SKM-1 (cell line): ENCODE results near the gene MDH1.
A peak's percentile ranks its signal among the peaks of the same experiment; 100 is the strongest.
"Not testable (repeated sequence)": the region's sequence is repeated elsewhere in the genome, so short reads cannot be mapped to it uniquely, and the experiment has no call there.

Experiments used
- DNase-seq: peaks from one replicate; lab custom pipeline; 2025; ENCODE audit not compliant: unreplicated experiment; lab: John Stamatoyannopoulos, UW

The MDH1 gene

GRCh38 chr2:63588385-63589147 lies at the start of gene MDH1, which contains the start of gene WDPCP:
Gene MDH1 (plus strand): TSS chr2:63588963. CDS start chr2:63589044, 81 bp downstream.
Gene WDPCP (minus strand): TSS chr2:63588477. CDS start chr2:63588271, 206 bp downstream.
- DNase-seq, result peak; percentile 98

- DNase-seq, result no peak
Measured at GRCh38 chr2:63539416-63540162, 49.2 kb upstream of the MDH1 start.

GRCh38 chr2:63544017-63544627 lies 44.6 kb upstream of the MDH1 start:
- no peak for DNase-seq

GRCh38 chr2:63545023-63545422 lies 43.7 kb upstream of the MDH1 start:
- DNase-seq, result no peak

GRCh38 chr2:63553049-63553448 lies 35.7 kb upstream of the MDH1 start:
- no peak for DNase-seq

- DNase-seq, result no peak
Measured at GRCh38 chr2:63555299-63555698, 33.5 kb upstream of the MDH1 start.

- no peak for DNase-seq
Measured at GRCh38 chr2:63555931-63556330, 32.8 kb upstream of the MDH1 start.

GRCh38 chr2:63557819-63558218 lies 30.9 kb upstream of the MDH1 start:
- DNase-seq, result not testable (repeated sequence)

- DNase-seq, result not testable (repeated sequence)
Measured at GRCh38 chr2:63558922-63559321, 29.8 kb upstream of the MDH1 start.

GRCh38 chr2:63562751-63563150 lies 26.0 kb upstream of the MDH1 start:
- DNase-seq, result no peak

- no peak for DNase-seq
Measured at GRCh38 chr2:63569740-63570139, 19.0 kb upstream of the MDH1 start.

- no peak for DNase-seq
Measured at GRCh38 chr2:63571291-63571690, 17.5 kb upstream of the MDH1 start.

- DNase-seq, result no peak
Measured at GRCh38 chr2:63572001-63572400, 16.8 kb upstream of the MDH1 start.

- DNase-seq, result not testable (repeated sequence)
Measured at GRCh38 chr2:63573026-63573425, 15.7 kb upstream of the MDH1 start.

- not testable (repeated sequence) for DNase-seq
Measured at GRCh38 chr2:63573726-63574345, 14.9 kb upstream of the MDH1 start.

- no peak for DNase-seq
Measured at GRCh38 chr2:63576546-63576945, 12.2 kb upstream of the MDH1 start.

- DNase-seq, result no peak
Measured at GRCh38 chr2:63578767-63579166, 10.0 kb upstream of the MDH1 start.

GRCh38 chr2:63580651-63581297 lies 8.0 kb upstream of the MDH1 start:
- DNase-seq, result no peak

- DNase-seq, result no peak
Measured at GRCh38 chr2:63581298-63581961, 7.3 kb upstream of the MDH1 start.

- DNase-seq, result no peak
Measured at GRCh38 chr2:63582873-63583272, 5.9 kb upstream of the MDH1 start.
